HEK293 (cell line): ENCODE results near the gene CREM.

ENCODE experiments used
- BCL11A ChIP-seq: fragments of 450-650 bp; formaldehyde crosslinking; IDR thresholded peaks from 2 replicates; pipeline ENCODE4 v1.5.1; 2016; ENCODE audit warnings: low read depth, missing biosample characterization, missing genetic modification characterization
- FEZF1 ChIP-seq: fragments of 450-650 bp; formaldehyde crosslinking; IDR thresholded peaks from 2 replicates; pipeline ENCODE4 v1.5.1; 2016; ENCODE audit warnings: missing biosample characterization, missing genetic modification characterization
- GLI4 ChIP-seq: fragments of 450-650 bp; formaldehyde crosslinking; IDR thresholded peaks from 2 replicates; pipeline ENCODE4 v1.5.1; 2016; ENCODE audit warnings: missing biosample characterization, missing genetic modification characterization
- IKZF3 ChIP-seq: fragments of 450-650 bp; IDR thresholded peaks from 2 replicates; pipeline ENCODE4 v1.5.0; 2018; ENCODE audit warnings: missing biosample characterization, mild to moderate bottlenecking, missing genetic modification characterization, moderate library complexity
- PRDM6 ChIP-seq: fragments of 450-650 bp; formaldehyde crosslinking; IDR thresholded peaks from 2 replicates; pipeline ENCODE4 v1.5.1; 2017; ENCODE audit warnings: missing biosample characterization, missing genetic modification characterization
- RBAK ChIP-seq: fragments of 450-650 bp; formaldehyde crosslinking; IDR thresholded peaks from 2 replicates; pipeline ENCODE4 v1.5.1; 2016; ENCODE audit warnings: missing biosample characterization, missing genetic modification characterization
- YY2 ChIP-seq: fragments of 450-650 bp; formaldehyde crosslinking; IDR thresholded peaks from 2 replicates; pipeline ENCODE4 v1.5.1; 2016; ENCODE audit warnings: missing biosample characterization, missing genetic modification characterization
- ZBTB20 ChIP-seq: fragments of 450-650 bp; formaldehyde crosslinking; IDR thresholded peaks from 2 replicates; pipeline ENCODE4 v1.5.1; 2016; ENCODE audit warnings: missing biosample characterization, missing genetic modification characterization
- ZBTB26 ChIP-seq: fragments of 450-650 bp; formaldehyde crosslinking; optimal IDR thresholded peaks from 2 replicates; pipeline ENCODE3; 2016; ENCODE audit warnings: missing biosample characterization, mild to moderate bottlenecking, missing genetic modification characterization
- ZEB2 ChIP-seq: fragments of 450-650 bp; formaldehyde crosslinking; IDR thresholded peaks from 2 replicates; pipeline ENCODE4 v1.5.1; 2016; ENCODE audit warnings: missing biosample characterization, missing genetic modification characterization
- ZFP37 ChIP-seq: fragments of 450-650 bp; formaldehyde crosslinking; IDR thresholded peaks from 2 replicates; pipeline ENCODE4 v1.5.1; 2016; ENCODE audit warnings: missing biosample characterization, missing genetic modification characterization
- ZFP69B ChIP-seq: fragments of 450-650 bp; formaldehyde crosslinking; IDR thresholded peaks from 2 replicates; pipeline ENCODE4 v1.5.1; 2016; ENCODE audit warnings: missing biosample characterization, missing genetic modification characterization
- ZNF214 ChIP-seq: fragments of 450-650 bp; formaldehyde crosslinking; IDR thresholded peaks from 2 replicates; pipeline ENCODE4 v1.5.1; 2017; ENCODE audit warnings: missing biosample characterization, mild to moderate bottlenecking, missing genetic modification characterization, borderline replicate concordance
- ZNF26 ChIP-seq: fragments of 450-650 bp; formaldehyde crosslinking; IDR thresholded peaks from 2 replicates; pipeline ENCODE4 v1.5.1; 2016; ENCODE audit warnings: missing biosample characterization, missing genetic modification characterization
- ZNF354C ChIP-seq: fragments of 450-650 bp; formaldehyde crosslinking; IDR thresholded peaks from 2 replicates; pipeline ENCODE4 v1.5.1; 2016; ENCODE audit warnings: missing biosample characterization, missing genetic modification characterization, low read depth, borderline replicate concordance
- ZNF37A ChIP-seq: fragments of 450-650 bp; IDR thresholded peaks from 2 replicates; pipeline ENCODE4 v1.5.1; 2018; ENCODE audit warnings: missing biosample characterization, missing genetic modification characterization
- ZNF692 ChIP-seq: fragments of 450-650 bp; formaldehyde crosslinking; IDR thresholded peaks from 2 replicates; pipeline ENCODE4 v1.5.1; 2016; ENCODE audit warnings: missing biosample characterization, missing genetic modification characterization
- ZNF747 ChIP-seq: fragments of 450-650 bp; formaldehyde crosslinking; IDR thresholded peaks from 2 replicates; pipeline ENCODE4 v1.5.1; 2016; ENCODE audit warnings: missing biosample characterization, missing genetic modification characterization
- ZSCAN23 ChIP-seq: fragments of 450-650 bp; formaldehyde crosslinking; IDR thresholded peaks from 2 replicates; pipeline ENCODE4 v1.5.1; 2016; ENCODE audit warnings: missing biosample characterization, missing genetic modification characterization
- TF ChIP-seq, protein P1 (sequence below): fragments of 450-650 bp; formaldehyde crosslinking; conservative IDR thresholded peaks from 2 replicates; pipeline ENCODE4 v1.5.1; 2016; ENCODE audit warnings: low read depth, missing biosample characterization, missing genetic modification characterization
- TF ChIP-seq, protein P2 (sequence below): fragments of 450-650 bp; formaldehyde crosslinking; IDR thresholded peaks from 2 replicates; pipeline ENCODE4; 2016; ENCODE audit warnings: missing biosample characterization, missing genetic modification characterization
- TF ChIP-seq, protein P3 (sequence below): fragments of 450-650 bp; formaldehyde crosslinking; IDR thresholded peaks from 2 replicates; pipeline ENCODE4 v1.5.1; 2016; ENCODE audit warnings: missing biosample characterization, missing genetic modification characterization
- TF ChIP-seq, protein P4 (sequence below): fragments of 450-650 bp; formaldehyde crosslinking; IDR thresholded peaks from 2 replicates; pipeline ENCODE4 v1.5.1; 2017; ENCODE audit warnings: missing biosample characterization, missing genetic modification characterization

CREM gene

DNA sequence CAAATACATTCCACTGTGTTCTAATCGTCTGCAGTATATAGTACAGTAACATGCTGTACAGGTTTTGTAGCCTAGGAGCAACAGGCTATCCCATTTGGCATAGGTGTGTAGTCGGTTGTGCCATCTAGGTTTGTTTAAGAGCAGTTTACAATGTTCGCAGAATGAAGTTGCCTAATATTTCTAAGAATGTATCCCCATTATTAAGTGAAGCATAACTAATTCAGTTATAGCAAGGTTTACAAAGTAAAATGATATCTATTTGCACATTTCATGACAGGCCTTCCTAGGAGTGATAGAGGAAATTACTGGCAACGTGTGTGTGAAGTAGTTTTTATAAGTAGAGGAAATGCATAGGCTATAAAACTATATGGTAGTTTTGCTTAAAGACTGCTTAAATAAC lies 4.0 kb downstream of the CREM start (continued):
- TF ChIP-seq ZNF692 (tag by site-specific recombination) (no peak), ZBTB20 (tag by site-specific recombination) (no peak), GLI4 (tag by site-specific recombination) (no peak), ZFP37 (tag by site-specific recombination) (no peak), IKZF3 (tag by site-specific recombination) (peak; percentile 70), ZNF747 (tag by site-specific recombination) (no peak), ZNF354C (no peak), PRDM6 (tag by site-specific recombination) (peak; percentile 89), RBAK (tag by site-specific recombination) (no peak), ZBTB26 (tag by site-specific recombination) (no peak), ZNF26 (tag by site-specific recombination) (no peak), ZFP69B (tag by site-specific recombination) (no peak), ZEB2 (tag by site-specific recombination) (peak; percentile 57; the same call in 1 of the 2 replicates), ZNF37A (tag by site-specific recombination) (no peak), ZSCAN23 (tag by site-specific recombination) (no peak), ZNF214 (no peak), FEZF1 (tag by site-specific recombination) (peak; percentile 62), YY2 (tag by site-specific recombination) (no peak), BCL11A (no peak)
- TF ChIP-seq, protein P1, sequence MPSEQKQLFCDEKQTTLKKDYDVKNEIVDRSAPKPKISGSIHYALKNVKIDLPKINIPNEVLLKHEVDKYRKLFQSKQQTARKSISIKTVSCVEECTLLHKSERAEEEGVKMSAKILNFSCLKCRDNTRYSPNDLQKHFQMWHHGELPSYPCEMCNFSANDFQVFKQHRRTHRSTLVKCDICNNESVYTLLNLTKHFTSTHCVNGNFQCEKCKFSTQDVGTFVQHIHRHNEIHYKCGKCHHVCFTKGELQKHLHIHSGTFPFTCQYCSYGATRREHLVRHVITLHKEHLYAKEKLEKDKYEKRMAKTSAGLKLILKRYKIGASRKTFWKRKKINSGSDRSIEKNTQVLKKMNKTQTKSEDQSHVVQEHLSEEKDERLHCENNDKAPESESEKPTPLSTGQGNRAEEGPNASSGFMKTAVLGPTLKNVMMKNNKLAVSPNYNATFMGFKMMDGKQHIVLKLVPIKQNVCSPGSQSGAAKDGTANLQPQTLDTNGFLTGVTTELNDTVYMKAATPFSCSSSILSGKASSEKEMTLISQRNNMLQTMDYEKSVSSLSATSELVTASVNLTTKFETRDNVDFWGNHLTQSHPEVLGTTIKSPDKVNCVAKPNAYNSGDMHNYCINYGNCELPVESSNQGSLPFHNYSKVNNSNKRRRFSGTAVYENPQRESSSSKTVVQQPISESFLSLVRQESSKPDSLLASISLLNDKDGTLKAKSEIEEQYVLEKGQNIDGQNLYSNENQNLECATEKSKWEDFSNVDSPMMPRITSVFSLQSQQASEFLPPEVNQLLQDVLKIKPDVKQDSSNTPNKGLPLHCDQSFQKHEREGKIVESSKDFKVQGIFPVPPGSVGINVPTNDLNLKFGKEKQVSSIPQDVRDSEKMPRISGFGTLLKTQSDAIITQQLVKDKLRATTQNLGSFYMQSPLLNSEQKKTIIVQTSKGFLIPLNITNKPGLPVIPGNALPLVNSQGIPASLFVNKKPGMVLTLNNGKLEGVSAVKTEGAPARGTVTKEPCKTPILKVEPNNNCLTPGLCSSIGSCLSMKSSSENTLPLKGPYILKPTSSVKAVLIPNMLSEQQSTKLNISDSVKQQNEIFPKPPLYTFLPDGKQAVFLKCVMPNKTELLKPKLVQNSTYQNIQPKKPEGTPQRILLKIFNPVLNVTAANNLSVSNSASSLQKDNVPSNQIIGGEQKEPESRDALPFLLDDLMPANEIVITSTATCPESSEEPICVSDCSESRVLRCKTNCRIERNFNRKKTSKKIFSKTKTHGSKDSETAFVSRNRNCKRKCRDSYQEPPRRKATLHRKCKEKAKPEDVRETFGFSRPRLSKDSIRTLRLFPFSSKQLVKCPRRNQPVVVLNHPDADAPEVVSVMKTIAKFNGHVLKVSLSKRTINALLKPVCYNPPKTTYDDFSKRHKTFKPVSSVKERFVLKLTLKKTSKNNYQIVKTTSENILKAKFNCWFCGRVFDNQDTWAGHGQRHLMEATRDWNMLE (tag by site-specific recombination): no peak
- TF ChIP-seq, protein P2, sequence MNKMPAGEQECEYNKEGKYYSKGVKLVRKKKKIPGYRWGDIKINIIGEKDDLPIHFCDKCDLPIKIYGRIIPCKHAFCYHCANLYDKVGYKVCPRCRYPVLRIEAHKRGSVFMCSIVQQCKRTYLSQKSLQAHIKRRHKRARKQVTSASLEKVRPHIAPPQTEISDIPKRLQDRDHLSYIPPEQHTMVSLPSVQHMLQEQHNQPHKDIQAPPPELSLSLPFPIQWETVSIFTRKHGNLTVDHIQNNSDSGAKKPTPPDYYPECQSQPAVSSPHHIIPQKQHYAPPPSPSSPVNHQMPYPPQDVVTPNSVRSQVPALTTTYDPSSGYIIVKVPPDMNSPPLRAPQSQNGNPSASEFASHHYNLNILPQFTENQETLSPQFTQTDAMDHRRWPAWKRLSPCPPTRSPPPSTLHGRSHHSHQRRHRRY (tag by site-specific recombination): no peak
- TF ChIP-seq, protein P3, sequence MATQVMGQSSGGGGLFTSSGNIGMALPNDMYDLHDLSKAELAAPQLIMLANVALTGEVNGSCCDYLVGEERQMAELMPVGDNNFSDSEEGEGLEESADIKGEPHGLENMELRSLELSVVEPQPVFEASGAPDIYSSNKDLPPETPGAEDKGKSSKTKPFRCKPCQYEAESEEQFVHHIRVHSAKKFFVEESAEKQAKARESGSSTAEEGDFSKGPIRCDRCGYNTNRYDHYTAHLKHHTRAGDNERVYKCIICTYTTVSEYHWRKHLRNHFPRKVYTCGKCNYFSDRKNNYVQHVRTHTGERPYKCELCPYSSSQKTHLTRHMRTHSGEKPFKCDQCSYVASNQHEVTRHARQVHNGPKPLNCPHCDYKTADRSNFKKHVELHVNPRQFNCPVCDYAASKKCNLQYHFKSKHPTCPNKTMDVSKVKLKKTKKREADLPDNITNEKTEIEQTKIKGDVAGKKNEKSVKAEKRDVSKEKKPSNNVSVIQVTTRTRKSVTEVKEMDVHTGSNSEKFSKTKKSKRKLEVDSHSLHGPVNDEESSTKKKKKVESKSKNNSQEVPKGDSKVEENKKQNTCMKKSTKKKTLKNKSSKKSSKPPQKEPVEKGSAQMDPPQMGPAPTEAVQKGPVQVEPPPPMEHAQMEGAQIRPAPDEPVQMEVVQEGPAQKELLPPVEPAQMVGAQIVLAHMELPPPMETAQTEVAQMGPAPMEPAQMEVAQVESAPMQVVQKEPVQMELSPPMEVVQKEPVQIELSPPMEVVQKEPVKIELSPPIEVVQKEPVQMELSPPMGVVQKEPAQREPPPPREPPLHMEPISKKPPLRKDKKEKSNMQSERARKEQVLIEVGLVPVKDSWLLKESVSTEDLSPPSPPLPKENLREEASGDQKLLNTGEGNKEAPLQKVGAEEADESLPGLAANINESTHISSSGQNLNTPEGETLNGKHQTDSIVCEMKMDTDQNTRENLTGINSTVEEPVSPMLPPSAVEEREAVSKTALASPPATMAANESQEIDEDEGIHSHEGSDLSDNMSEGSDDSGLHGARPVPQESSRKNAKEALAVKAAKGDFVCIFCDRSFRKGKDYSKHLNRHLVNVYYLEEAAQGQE (tag by site-specific recombination): no peak
- TF ChIP-seq, protein P4, sequence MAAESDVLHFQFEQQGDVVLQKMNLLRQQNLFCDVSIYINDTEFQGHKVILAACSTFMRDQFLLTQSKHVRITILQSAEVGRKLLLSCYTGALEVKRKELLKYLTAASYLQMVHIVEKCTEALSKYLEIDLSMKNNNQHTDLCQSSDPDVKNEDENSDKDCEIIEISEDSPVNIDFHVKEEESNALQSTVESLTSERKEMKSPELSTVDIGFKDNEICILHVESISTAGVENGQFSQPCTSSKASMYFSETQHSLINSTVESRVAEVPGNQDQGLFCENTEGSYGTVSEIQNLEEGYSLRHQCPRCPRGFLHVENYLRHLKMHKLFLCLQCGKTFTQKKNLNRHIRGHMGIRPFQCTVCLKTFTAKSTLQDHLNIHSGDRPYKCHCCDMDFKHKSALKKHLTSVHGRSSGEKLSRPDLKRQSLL (tag by site-specific recombination): no peak
